GM10248 (cell line): ENCODE measurements around the gene ERBB4.
"Not testable (repeated sequence)": the region's sequence is repeated elsewhere in the genome, so short reads cannot be mapped to it uniquely, and the experiment has no call there.

Experiments used
- CTCF ChIA-PET: fragments of 300-600 bp; sonication (Branson Sonifier 250); formaldehyde crosslinking; extraction: SDS; loops from one replicate; lab custom pipeline; 2021; ENCODE audit warnings: antibody characterized with exemption; lab: Yijun Ruan, JAX
- POLR2A ChIA-PET: fragments of 350-650 bp; sonication (Branson Sonifier 250); formaldehyde crosslinking; extraction: SDS; loops from one replicate; lab custom pipeline; 2020; ENCODE audit warnings: antibody characterized with exemption; lab: Yijun Ruan, JAX
- DNase-seq: peaks from one replicate; pipeline ENCODE4 v3.0.0; 2012; ENCODE audit errors: extremely low spot score
- CTCF ChIP-seq: IDR thresholded peaks from 2 replicates; pipeline ENCODE4 v1.5.1; 2012; ENCODE audit warnings: mild to moderate bottlenecking, low read depth; ENCODE audit errors: extremely low read depth, missing control alignments, control extremely low read depth

ERBB4 gene

DNA sequence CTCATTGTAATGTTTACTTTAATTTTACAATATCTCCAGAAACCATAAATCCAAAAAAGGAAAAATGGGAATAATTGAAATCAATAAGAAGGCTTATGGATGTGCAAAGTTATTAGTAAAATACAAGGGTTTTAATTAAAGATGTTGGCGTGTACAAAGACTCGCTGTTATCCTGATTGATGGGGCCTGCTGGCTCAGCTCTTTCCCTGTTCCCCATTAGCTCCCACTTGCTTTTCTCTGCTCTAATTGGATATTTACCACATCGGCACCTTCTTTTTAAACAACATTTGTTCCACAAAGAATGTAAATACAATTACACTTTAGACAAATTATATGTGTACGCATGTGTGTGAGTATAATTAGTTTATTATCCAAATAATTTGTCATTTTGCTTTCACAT lies 796.6 kb downstream of the ERBB4 start:
- CTCF ChIA-PET: interaction anchor here (0.8 to 1.1 kb wide), 2 partner anchors 11 to 780 kb away, joined by 4 read pairs; no protein-coding TSS in a partner anchor
- no peak for TF ChIP-seq CTCF
- DNase-seq: no peak

DNA sequence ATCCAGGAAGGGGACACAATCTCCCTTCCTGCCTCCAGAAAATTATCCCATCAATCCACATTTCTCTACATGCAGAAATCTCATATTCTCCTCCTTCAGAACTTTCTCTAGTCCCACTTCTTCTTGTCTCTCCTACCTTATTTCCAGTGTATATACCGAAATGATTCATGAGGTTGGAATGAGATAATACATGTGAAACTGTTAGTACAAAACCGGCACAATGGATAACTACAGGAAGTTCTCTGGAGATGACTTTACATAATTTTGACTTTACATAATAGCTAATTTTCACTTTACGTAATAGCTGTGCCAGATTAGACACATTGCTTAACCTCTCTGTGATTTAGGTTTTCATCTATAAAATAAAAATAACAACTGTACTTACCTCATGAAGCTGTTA lies 801.3 kb downstream of the ERBB4 start:
- DNase-seq: no peak
- POLR2A ChIA-PET: no interaction called here
- no peak for TF ChIP-seq CTCF
- CTCF ChIA-PET: interaction anchor here (0.9 kb wide), 1 partner anchor 36 kb away, joined by 3 read pairs; no protein-coding TSS in a partner anchor

More for the DNA sequence above, 796.6 kb downstream of the ERBB4 start:
- POLR2A ChIA-PET: no interaction called here

DNA sequence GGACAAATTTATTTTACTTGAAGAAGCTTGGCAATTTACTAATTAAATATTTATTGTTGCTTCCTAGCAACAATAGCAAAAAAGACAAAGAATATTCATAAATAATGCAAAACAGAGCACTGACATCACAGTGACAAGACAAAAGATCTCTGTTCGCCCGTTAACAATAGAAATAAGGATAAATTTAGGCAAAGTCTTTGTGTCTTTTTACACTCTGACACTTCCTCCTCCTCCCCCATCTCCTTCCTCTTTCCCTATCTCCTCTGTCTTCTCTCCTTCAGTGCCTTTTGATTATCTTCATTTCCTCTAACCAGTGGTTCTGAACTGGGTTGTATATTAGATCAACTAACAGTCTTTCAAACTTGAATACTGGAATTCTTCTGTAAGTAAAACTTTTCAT lies 808.4 kb downstream of the ERBB4 start:
- POLR2A ChIA-PET: no interaction called here
- no peak for TF ChIP-seq CTCF
- CTCF ChIA-PET: interaction anchor here (1.9 to 2.4 kb wide), 2 partner anchors 11 to 15 kb away, joined by 4 to 14 read pairs; no protein-coding TSS in a partner anchor
- DNase-seq: no peak

DNA sequence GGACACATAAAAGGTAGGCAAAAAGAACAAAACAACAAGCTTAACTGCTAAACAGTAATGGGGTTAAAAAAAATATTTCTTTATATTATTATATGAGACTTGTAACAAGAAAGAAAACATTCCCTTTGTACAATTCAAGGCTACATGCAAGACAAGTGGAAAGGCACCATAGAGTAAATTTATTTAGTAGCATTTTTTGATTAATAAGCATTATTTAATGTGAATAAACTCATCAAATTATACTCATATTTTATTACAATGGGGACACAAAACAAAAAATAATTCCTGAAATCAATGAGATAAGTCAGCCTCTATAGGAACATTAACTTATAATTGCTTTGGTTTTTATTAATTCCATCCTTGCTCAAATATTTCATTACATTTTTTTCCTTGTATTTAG lies 809.2 kb downstream of the ERBB4 start:
- ChIA-PET POLR2A (no interaction called here), CTCF (interaction anchor here (1.9 to 2.4 kb wide), 2 partner anchors 12 to 16 kb away, joined by 4 to 14 read pairs; no protein-coding TSS in a partner anchor)
- no peak for TF ChIP-seq CTCF

DNA sequence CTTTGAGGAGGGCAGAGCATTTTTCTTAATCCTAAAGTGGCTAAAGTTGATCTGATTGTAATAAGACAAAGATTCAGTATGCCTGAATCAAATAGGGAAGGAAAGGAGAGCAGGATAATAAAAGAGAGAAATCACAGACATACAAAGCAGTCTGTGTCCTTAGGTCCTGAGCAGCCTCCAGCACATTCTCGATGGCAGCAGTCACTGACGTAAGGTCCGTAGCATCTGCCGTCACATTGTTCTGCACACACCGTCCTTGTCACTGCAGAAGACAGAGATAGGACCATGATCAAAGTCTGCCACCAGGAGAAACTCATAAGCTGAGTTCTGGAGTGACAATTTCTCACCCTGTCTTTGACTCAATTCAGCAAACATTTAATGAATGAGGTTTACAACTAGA lies 813.7 kb downstream of the ERBB4 start:
- no peak for DNase-seq
- ChIA-PET CTCF (no interaction called here), POLR2A (no interaction called here)
- TF ChIP-seq CTCF: no peak

More for the DNA sequence above, 809.2 kb downstream of the ERBB4 start:
- DNase-seq: no peak

GRCh38 chr2:211723398-211723797 lies 815.2 kb downstream of the ERBB4 start:
- POLR2A ChIA-PET: no interaction called here
- TF ChIP-seq CTCF: no peak
- no peak for DNase-seq
- CTCF ChIA-PET: interaction anchor here (1.3 to 2.4 kb wide), 2 partner anchors 21 to 23 kb away, joined by 3 to 7 read pairs; no protein-coding TSS in a partner anchor

DNA sequence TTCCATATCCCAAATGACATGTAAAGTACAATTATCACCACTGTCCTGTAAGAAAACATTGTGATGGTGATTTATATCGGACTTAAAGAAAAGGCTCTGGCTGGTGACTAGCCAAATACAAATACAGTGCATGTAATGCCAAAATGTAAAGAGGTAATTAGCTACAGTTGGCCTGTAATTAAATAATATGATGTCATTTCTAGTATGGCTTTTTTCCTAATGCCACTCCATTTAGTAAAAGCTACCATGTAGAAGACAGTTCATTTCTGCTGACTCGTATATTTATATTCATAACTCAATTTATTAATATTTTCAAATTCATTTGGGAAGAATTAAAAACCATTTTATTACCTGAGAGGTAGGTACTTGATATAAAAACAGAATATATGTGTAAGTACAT lies 815.7 kb downstream of the ERBB4 start:
- TF ChIP-seq CTCF: no peak
- CTCF ChIA-PET: interaction anchor here (2.4 kb wide), 1 partner anchor 23 kb away, joined by 7 read pairs; no protein-coding TSS in a partner anchor
- POLR2A ChIA-PET: no interaction called here
- no peak for DNase-seq

DNA sequence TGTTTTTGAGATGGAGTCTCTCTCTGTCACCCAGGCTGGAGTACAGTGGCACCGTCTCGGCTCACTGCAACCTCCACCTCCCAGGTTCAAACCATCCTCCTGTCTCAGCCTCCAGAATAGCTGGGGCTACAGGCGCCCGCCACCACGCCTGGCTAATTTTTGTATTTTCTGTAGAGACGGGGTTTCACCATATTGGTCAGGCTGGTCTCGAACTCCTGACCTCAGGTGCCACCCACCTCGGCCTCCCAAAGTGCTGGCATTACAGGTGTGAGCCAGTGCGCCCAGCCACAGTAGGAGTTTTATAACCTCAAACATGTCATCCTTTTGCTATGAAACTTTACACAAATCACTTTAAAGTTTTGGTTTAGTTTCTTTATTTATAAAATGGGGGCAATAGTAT lies 816.7 kb downstream of the ERBB4 start:
- POLR2A ChIA-PET, DNase-seq, CTCF ChIA-PET: not testable (repeated sequence)
